Left ventricle myocardium inferior (tissue), 1 donor: ENCODE data around the gene CEP85. TPM values are rescaled to one million over a fixed set of nuclear protein-coding genes. Genes with fewer than 3 reads are reported as not detected.

Experiments used
- DNase-seq: peaks from one replicate; pipeline ENCODE4 v3.0.0-alpha.2; 2020
- H3K27ac ChIP-seq: fragments of 200-600 bp; replicated peaks from 2 replicates; pipeline ENCODE4 v1.8.0; 2021
- H3K27me3 ChIP-seq: fragments of 200-600 bp; 2 replicates; pipeline ENCODE4 v1.8.0; 2021; ENCODE audit warnings: low read depth
- H3K36me3 ChIP-seq: fragments of 200-600 bp; 2 replicates; pipeline ENCODE4 v1.8.0; 2021
- H3K4me1 ChIP-seq: fragments of 200-600 bp; 2 replicates; pipeline ENCODE4 v1.8.0; 2021
- H3K4me3 ChIP-seq: fragments of 200-600 bp; 2 replicates; pipeline ENCODE4 v1.8.0; 2021; ENCODE audit warnings: mild to moderate bottlenecking, moderate library complexity
- H3K9me3 ChIP-seq: fragments of 200-600 bp; replicated peaks from 2 replicates; pipeline ENCODE4 v1.8.0; 2021
- intact Hi-C: fragments of 100-400 bp; cut with micrococcal nuclease; formaldehyde crosslinking; loops from one replicate; pipeline ENCODE4 v1.11.0; 2022
- total RNA-seq: library from RNA; stranded (reverse); fragmentation: NEBNext Ultra II Directional; extraction: Animal tissue kit (Norgen Biotek cat#: 25700); gene quantifications from one replicate; pipeline ENCODE4 v1.2.1, GENCODE V29; 2021
- TF ChIP-seq, protein P1 (sequence below): fragments of 200-600 bp; IDR thresholded peaks from 2 replicates; pipeline ENCODE4 v1.8.0; 2021; ENCODE audit warnings: antibody characterized with exemption, mild to moderate bottlenecking, borderline replicate concordance
- donor health status: DM: no; HTN: yes; CAD: no; lungs with severe emphysema.

CEP85 gene
- total RNA-seq, 1 donor from 2014 or later = 71.2 TPM

DNA sequence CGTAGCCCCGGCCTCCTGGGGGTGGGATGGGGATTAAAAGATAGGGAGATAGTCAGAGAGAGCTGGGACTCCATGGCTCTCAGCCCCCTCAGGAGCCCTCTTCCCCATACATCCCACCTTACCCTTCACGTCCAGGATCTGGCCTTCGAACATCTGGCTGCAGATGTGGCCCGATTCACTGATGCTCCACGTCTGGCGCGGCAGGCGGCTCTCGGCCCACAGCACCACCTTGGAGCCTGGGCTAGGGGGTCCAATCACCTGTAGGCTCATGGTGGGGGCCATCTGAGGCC lies 88.0 kb downstream of the CEP85 start:
- intact Hi-C loops = loop anchor here (5.0 to 10.0 kb wide), 2 partner anchors 45 to 217 kb away; no protein-coding TSS in a partner anchor
- peaks cover 9% of the 10 kb centered on the region for H3K27me3 ChIP-seq
- no peaks in the 10 kb centered on the region for H3K36me3 ChIP-seq
- no peak overlapping the region for H3K4me3 ChIP-seq
- H3K27ac ChIP-seq = no peak overlapping the region
- H3K9me3 ChIP-seq = no peaks in the 10 kb centered on the region
- no peak for DNase-seq
- TF ChIP-seq, protein P1, sequence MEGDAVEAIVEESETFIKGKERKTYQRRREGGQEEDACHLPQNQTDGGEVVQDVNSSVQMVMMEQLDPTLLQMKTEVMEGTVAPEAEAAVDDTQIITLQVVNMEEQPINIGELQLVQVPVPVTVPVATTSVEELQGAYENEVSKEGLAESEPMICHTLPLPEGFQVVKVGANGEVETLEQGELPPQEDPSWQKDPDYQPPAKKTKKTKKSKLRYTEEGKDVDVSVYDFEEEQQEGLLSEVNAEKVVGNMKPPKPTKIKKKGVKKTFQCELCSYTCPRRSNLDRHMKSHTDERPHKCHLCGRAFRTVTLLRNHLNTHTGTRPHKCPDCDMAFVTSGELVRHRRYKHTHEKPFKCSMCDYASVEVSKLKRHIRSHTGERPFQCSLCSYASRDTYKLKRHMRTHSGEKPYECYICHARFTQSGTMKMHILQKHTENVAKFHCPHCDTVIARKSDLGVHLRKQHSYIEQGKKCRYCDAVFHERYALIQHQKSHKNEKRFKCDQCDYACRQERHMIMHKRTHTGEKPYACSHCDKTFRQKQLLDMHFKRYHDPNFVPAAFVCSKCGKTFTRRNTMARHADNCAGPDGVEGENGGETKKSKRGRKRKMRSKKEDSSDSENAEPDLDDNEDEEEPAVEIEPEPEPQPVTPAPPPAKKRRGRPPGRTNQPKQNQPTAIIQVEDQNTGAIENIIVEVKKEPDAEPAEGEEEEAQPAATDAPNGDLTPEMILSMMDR = no peak
- peaks cover 16% of the 10 kb centered on the region for H3K4me1 ChIP-seq

DNA sequence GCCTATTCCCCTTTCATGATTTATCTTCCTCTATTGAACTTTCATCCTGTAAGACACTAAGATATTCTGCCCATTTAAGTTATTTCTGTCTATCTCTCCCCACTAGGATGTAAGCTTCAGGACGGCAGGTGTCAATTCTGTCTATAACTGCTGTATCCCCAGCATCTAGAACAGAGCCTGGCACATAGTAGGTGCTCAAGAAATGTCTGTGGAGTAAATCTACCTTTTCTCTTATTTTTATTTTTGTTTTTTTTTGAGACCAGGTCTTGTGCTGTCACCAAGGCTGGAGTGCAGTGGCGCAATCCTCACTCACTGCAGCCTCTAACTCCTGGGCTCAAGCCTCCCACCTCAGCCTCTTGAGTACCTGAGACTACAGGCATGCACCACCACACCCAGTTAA lies 89.4 kb downstream of the CEP85 start:
- Histone ChIP-seq H3K36me3 (no peaks in the 10 kb centered on the region), H3K27ac (no peak overlapping the region), H3K4me1 (peaks cover 9% of the 10 kb centered on the region), H3K4me3 (no peak overlapping the region), H3K9me3 (no peaks in the 10 kb centered on the region), H3K27me3 (peaks cover 16% of the 10 kb centered on the region)
- TF ChIP-seq, protein P1 = no peak
- DNase-seq = no peak
- intact Hi-C loops = loop anchor here (5.0 to 10.0 kb wide), 2 partner anchors 46 to 219 kb away; no protein-coding TSS in a partner anchor

DNA sequence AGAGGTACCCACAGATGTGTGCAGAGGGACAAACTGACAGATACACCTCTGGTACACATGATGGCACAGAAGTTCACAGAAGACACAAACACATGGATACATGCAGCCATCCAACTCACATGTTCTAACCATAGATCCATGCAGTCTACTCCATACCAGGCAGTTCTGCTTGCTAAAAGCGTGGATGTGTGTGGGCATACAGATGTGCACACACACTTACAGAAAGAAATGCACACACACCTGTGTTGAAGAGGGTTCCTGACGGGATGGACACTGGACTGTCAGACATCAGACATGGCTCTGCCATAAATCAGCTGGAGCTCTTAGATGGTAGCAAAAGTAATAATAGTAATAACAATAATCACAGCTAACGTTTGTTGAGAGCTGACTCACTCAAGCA lies 90.5 kb downstream of the CEP85 start:
- H3K9me3 ChIP-seq = no peaks in the 10 kb centered on the region
- H3K27me3 ChIP-seq = peaks cover 23% of the 10 kb centered on the region
- TF ChIP-seq, protein P1 = no peak
- H3K4me3 ChIP-seq = no peak overlapping the region
- no peaks in the 10 kb centered on the region for H3K36me3 ChIP-seq
- H3K27ac ChIP-seq = no peak overlapping the region
- intact Hi-C loops = loop anchor here (5.0 to 10.0 kb wide), 2 partner anchors 47 to 220 kb away; no protein-coding TSS in a partner anchor
- peaks cover 6% of the 10 kb centered on the region for H3K4me1 ChIP-seq
- DNase-seq = no peak

DNA sequence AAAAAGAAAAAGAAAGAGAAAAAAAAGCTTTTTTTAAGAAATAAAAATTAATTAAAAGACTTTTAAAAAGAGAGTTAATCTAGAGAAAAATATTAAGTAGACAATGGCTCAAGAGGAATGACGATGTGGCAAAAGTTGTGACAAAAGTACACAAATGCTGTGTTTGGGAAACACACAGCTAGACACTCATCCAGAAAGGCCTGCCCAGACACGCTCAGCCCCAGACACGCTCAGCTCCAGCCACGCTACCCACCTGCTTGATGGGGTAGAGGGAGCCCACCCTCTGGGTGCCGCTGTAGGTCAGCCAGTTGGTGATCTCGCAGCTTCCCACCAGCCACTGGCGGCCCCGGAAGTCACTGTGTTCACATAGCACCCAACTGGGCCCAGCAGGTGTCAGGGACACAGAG lies 94.0 kb downstream of the CEP85 start:
- Histone ChIP-seq H3K27me3 (peaks cover 56% of the 10 kb centered on the region), H3K4me3 (no peak overlapping the region), H3K27ac (no peak overlapping the region), H3K4me1 (no peaks in the 10 kb centered on the region), H3K36me3 (no peaks in the 10 kb centered on the region), H3K9me3 (no peaks in the 10 kb centered on the region)
- no peak for DNase-seq
- TF ChIP-seq, protein P1 = no peak
- intact Hi-C loops = loop anchor here (10.0 kb wide), 1 partner anchor 223 kb away; no protein-coding TSS in a partner anchor

Other genes starting within 250 kb of the CEP85 start
- gene PAFAH2, start 236.1 kb upstream of the CEP85 start, total RNA-seq = 10.6 TPM
- gene EXTL1, start 212.4 kb upstream of the CEP85 start, total RNA-seq = 11.3 TPM
- 7.1 TPM for gene SLC30A2, start 188.1 kb upstream of the CEP85 start, total RNA-seq
- gene TRIM63, start 166.6 kb upstream of the CEP85 start, total RNA-seq = 203 TPM
- gene PDIK1L, start 122.4 kb upstream of the CEP85 start, total RNA-seq = 4.2 TPM
- 3.1 TPM for gene FAM110D, start 75.1 kb upstream of the CEP85 start, total RNA-seq
- not detected for gene C1orf232, start 65.2 kb upstream of the CEP85 start, total RNA-seq
- gene ZNF593, start 64.3 kb upstream of the CEP85 start, total RNA-seq = 13.7 TPM
- gene ZNF593OS, start 62.4 kb upstream of the CEP85 start, total RNA-seq = not detected
- 1.8 TPM for gene CNKSR1, start 56.7 kb upstream of the CEP85 start, total RNA-seq
- not detected for gene CATSPER4, start 43.6 kb upstream of the CEP85 start, total RNA-seq
- gene SH3BGRL3, start 45.9 kb downstream of the CEP85 start, total RNA-seq = 32.1 TPM
- gene UBXN11, start 72.4 kb downstream of the CEP85 start, total RNA-seq = 11.6 TPM
- 2.4 TPM for gene CD52, start 83.8 kb downstream of the CEP85 start, total RNA-seq
- not detected for gene CRYBG2, start 119.9 kb downstream of the CEP85 start, total RNA-seq
- gene ZNF683, start 138.6 kb downstream of the CEP85 start, total RNA-seq = not detected
- not detected for gene LIN28A, start 176.6 kb downstream of the CEP85 start, total RNA-seq
- gene DHDDS, start 198.1 kb downstream of the CEP85 start, total RNA-seq = 27.9 TPM
- gene HMGN2, start 238.2 kb downstream of the CEP85 start, total RNA-seq = 158 TPM